ENCODE measurements around the gene AJM1.

Gene AJM1

GRCh38 chr9:136821826-136822544 lies 20.3 kb upstream of the AJM1 start:
- H3K27me3 Mint-ChIP-seq: no peaks in the 10 kb centered on the region
- H3K4me3 Mint-ChIP-seq: no peak overlapping the region
- ATAC-seq (replicated peaks): no peak

GRCh38 chr9:136823136-136824046 lies 18.9 kb upstream of the AJM1 start:
- H3K9me3 Mint-ChIP-seq: no peaks in the 10 kb centered on the region
- H3K4me3 Mint-ChIP-seq: no peak overlapping the region
- no peak overlapping the region for H3K27ac Mint-ChIP-seq
- no peak for DNase-seq
- H3K27me3 Mint-ChIP-seq: no peaks in the 10 kb centered on the region
- H3K4me1 Mint-ChIP-seq: peaks cover 7 to 10% of the 10 kb centered on the region in 2 donors
- no peak for ATAC-seq (replicated peaks)
- peaks cover 32 to 40% of the 10 kb centered on the region in 2 donors for H3K36me3 Mint-ChIP-seq

More at GRCh38 chr9:136821826-136822544, 20.3 kb upstream of the AJM1 start:
- Mint-ChIP-seq H3K36me3 (peaks cover 33 to 38% of the 10 kb centered on the region in 2 donors), H3K27ac (no peak overlapping the region), H3K9me3 (no peaks in the 10 kb centered on the region), H3K4me1 (peaks cover 7 to 10% of the 10 kb centered on the region in 2 donors)
- no peak for DNase-seq

GRCh38 chr9:136824496-136825225 lies 17.6 kb upstream of the AJM1 start:
- Mint-ChIP-seq H3K4me3 (no peak overlapping the region), H3K4me1 (peaks cover 7 to 10% of the 10 kb centered on the region in 2 donors), H3K36me3 (peaks cover 31 to 38% of the 10 kb centered on the region in 2 donors), H3K27me3 (no peaks in the 10 kb centered on the region), H3K27ac (no peak overlapping the region), H3K9me3 (no peaks in the 10 kb centered on the region)
- DNase-seq (no peak), ATAC-seq (replicated peaks) (no peak)

GRCh38 chr9:136825295-136826187 lies 16.7 kb upstream of the AJM1 start:
- Mint-ChIP-seq H3K27me3 (no peaks in the 10 kb centered on the region), H3K4me3 (no peak overlapping the region), H3K9me3 (no peaks in the 10 kb centered on the region), H3K4me1 (peaks cover 7 to 8% of the 10 kb centered on the region in 2 donors), H3K36me3 (peaks cover 36 to 40% of the 10 kb centered on the region in 2 donors), H3K27ac (no peak overlapping the region)
- ATAC-seq (replicated peaks) (no peak), DNase-seq (no peak)

GRCh38 chr9:136826188-136826541 lies 16.1 kb upstream of the AJM1 start:
- Mint-ChIP-seq H3K27me3 (no peaks in the 10 kb centered on the region), H3K36me3 (peaks cover 36 to 44% of the 10 kb centered on the region in 2 donors), H3K9me3 (no peaks in the 10 kb centered on the region), H3K4me3 (no peak overlapping the region), H3K4me1 (peaks cover 1 to 3% of the 10 kb centered on the region in 2 donors), H3K27ac (no peak overlapping the region)
- ATAC-seq (replicated peaks) (no peak), DNase-seq (no peak)

- Mint-ChIP-seq H3K36me3 (peaks cover 43 to 51% of the 10 kb centered on the region in 2 donors), H3K27me3 (no peaks in the 10 kb centered on the region)
Measured at GRCh38 chr9:136826703-136827582, 15.3 kb upstream of the AJM1 start.

GRCh38 chr9:136827794-136828473 lies 14.3 kb upstream of the AJM1 start:
- DNase-seq (no peak), ATAC-seq (replicated peaks) (no peak)
- Mint-ChIP-seq H3K4me1 (peaks cover 0 to 2% of the 10 kb centered on the region in 2 donors), H3K27ac (peak overlapping the region; percentile 73), H3K4me3 (no peak overlapping the region), H3K36me3 (peaks cover 49 to 51% of the 10 kb centered on the region in 2 donors), H3K9me3 (no peaks in the 10 kb centered on the region), H3K27me3 (no peaks in the 10 kb centered on the region)

More at GRCh38 chr9:136826703-136827582, 15.3 kb upstream of the AJM1 start:
- ATAC-seq (replicated peaks) (no peak), DNase-seq (no peak)
- Mint-ChIP-seq H3K9me3 (no peaks in the 10 kb centered on the region), H3K27ac (no peak overlapping the region), H3K4me1 (peaks cover 0 to 2% of the 10 kb centered on the region in 2 donors), H3K4me3 (no peak overlapping the region)

- no peaks in the 10 kb centered on the region for H3K4me1 Mint-ChIP-seq
- no peak for DNase-seq
- no peaks in the 10 kb centered on the region for H3K27me3 Mint-ChIP-seq
- ATAC-seq (replicated peaks): no peak
- H3K4me3 Mint-ChIP-seq: no peak overlapping the region
- peak overlapping the region; percentile 47 for H3K27ac Mint-ChIP-seq
- no peaks in the 10 kb centered on the region for H3K9me3 Mint-ChIP-seq
- peaks cover 45 to 47% of the 10 kb centered on the region in 2 donors for H3K36me3 Mint-ChIP-seq
Measured at GRCh38 chr9:136828474-136829140, 13.7 kb upstream of the AJM1 start.

GRCh38 chr9:136829412-136829811 lies 12.9 kb upstream of the AJM1 start:
- no peaks in the 10 kb centered on the region for H3K27me3 Mint-ChIP-seq
- H3K4me3 Mint-ChIP-seq: no peak overlapping the region
- no peak for ATAC-seq (replicated peaks)
- no peaks in the 10 kb centered on the region for H3K9me3 Mint-ChIP-seq
- no peaks in the 10 kb centered on the region for H3K4me1 Mint-ChIP-seq
- peaks cover 41 to 49% of the 10 kb centered on the region in 2 donors for H3K36me3 Mint-ChIP-seq
- peak overlapping the region; percentile 47 for H3K27ac Mint-ChIP-seq
- no peak for DNase-seq

- peak overlapping the region; percentile 59 for H3K27ac Mint-ChIP-seq
- peaks cover 41 to 47% of the 10 kb centered on the region in 2 donors for H3K36me3 Mint-ChIP-seq
- no peaks in the 10 kb centered on the region for H3K9me3 Mint-ChIP-seq
- no peaks in the 10 kb centered on the region for H3K27me3 Mint-ChIP-seq
- ATAC-seq (replicated peaks) (no peak), DNase-seq (no peak)
- no peak overlapping the region for H3K4me3 Mint-ChIP-seq
- no peaks in the 10 kb centered on the region for H3K4me1 Mint-ChIP-seq
Measured at GRCh38 chr9:136829981-136830885, 12.0 kb upstream of the AJM1 start.

- H3K4me3 Mint-ChIP-seq: peak overlapping the region in 1 of 2 donors; percentile 34
- H3K27me3 Mint-ChIP-seq: no peaks in the 10 kb centered on the region
- DNase-seq: no peak
- no peak for ATAC-seq (replicated peaks)
- H3K27ac Mint-ChIP-seq: peak overlapping the region; percentile 74
- no peaks in the 10 kb centered on the region for H3K4me1 Mint-ChIP-seq
- H3K9me3 Mint-ChIP-seq: no peaks in the 10 kb centered on the region
- H3K36me3 Mint-ChIP-seq: peaks cover 37 to 45% of the 10 kb centered on the region in 2 donors
Measured at GRCh38 chr9:136831002-136831719, 11.1 kb upstream of the AJM1 start.

Data from stimulated activated naive B cell treated with anti-CD40 and anti-IgM and Interleukin-4, amounts not matched to agents 10 μg/mL and 1 μg/mL and 100 μg/mL, for 72 hours (primary cell).